ENCODE results near the gene DNAJC5.

The DNAJC5 gene

GRCh38 chr20:63950701-63951397 is 55.9 kb downstream of the DNAJC5 start:
- Histone ChIP-seq H3K9ac (ENCODE audit: low read depth, low read length) (peak overlapping the region; percentile 26), H3K9me3 (ENCODE audit: control insufficient read depth, insufficient read depth, low read length) (no peaks in the 10 kb centered on the region), H3K4me3 (ENCODE audit: low read depth, low read length) (no peak overlapping the region), H3K4me1 (ENCODE audit: control insufficient read depth, insufficient read depth, low read length) (peaks cover 13% of the 10 kb centered on the region), H3K36me3 (ENCODE audit: control insufficient read depth, insufficient read depth, low read length) (peaks cover 5% of the 10 kb centered on the region), H3K27me3 (ENCODE audit: control insufficient read depth, insufficient read depth, low read length) (no peaks in the 10 kb centered on the region)

GRCh38 chr20:63951398-63952209 is 56.7 kb downstream of the DNAJC5 start:
- Histone ChIP-seq H3K36me3 (ENCODE audit: control insufficient read depth, insufficient read depth, low read length) (peaks cover 6% of the 10 kb centered on the region), H3K4me3 (ENCODE audit: low read depth, low read length) (no peak overlapping the region), H3K9me3 (ENCODE audit: control insufficient read depth, insufficient read depth, low read length) (no peaks in the 10 kb centered on the region), H3K9ac (ENCODE audit: low read depth, low read length) (no peak overlapping the region), H3K4me1 (ENCODE audit: control insufficient read depth, insufficient read depth, low read length) (peaks cover 13% of the 10 kb centered on the region), H3K27me3 (ENCODE audit: control insufficient read depth, insufficient read depth, low read length) (no peaks in the 10 kb centered on the region)

GRCh38 chr20:63952210-63952535 is 57.2 kb downstream of the DNAJC5 start:
- Histone ChIP-seq H3K4me3 (ENCODE audit: low read depth, low read length) (no peak overlapping the region), H3K4me1 (ENCODE audit: control insufficient read depth, insufficient read depth, low read length) (peaks cover 13% of the 10 kb centered on the region), H3K36me3 (ENCODE audit: control insufficient read depth, insufficient read depth, low read length) (peaks cover 6% of the 10 kb centered on the region), H3K27me3 (ENCODE audit: control insufficient read depth, insufficient read depth, low read length) (no peaks in the 10 kb centered on the region), H3K9me3 (ENCODE audit: control insufficient read depth, insufficient read depth, low read length) (no peaks in the 10 kb centered on the region), H3K9ac (ENCODE audit: low read depth, low read length) (no peak overlapping the region)

DNA sequence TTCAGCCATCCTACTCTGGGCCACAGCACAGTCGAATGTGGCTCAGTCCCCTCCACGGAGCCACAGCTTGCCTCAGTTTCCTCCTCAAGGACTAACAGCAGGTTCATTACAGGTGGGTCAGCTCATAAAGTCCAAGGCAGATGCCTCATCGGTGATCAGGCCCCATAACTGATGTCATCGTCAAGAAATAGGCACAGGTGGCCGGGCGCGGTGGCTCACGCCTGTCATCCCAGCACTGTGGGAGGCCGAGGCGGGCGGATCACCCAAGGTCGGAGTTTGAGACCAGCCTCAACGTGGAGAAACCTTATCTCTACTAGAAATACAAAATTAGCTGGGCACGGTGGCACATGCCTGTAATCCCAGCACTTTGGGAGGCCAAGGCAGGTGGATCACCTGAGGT is 57.8 kb downstream of the DNAJC5 start:
- H3K4me1 ChIP-seq (ENCODE audit: control insufficient read depth, insufficient read depth, low read length), result peaks cover 13% of the 10 kb centered on the region
- H3K9me3 ChIP-seq (ENCODE audit: control insufficient read depth, insufficient read depth, low read length), result no peaks in the 10 kb centered on the region
- H3K9ac ChIP-seq (ENCODE audit: low read depth, low read length), result no peak overlapping the region
- no peak overlapping the region for H3K4me3 ChIP-seq (ENCODE audit: low read depth, low read length)
- H3K36me3 ChIP-seq (ENCODE audit: control insufficient read depth, insufficient read depth, low read length), result peaks cover 6% of the 10 kb centered on the region
- H3K27me3 ChIP-seq (ENCODE audit: control insufficient read depth, insufficient read depth, low read length), result no peaks in the 10 kb centered on the region

DNA sequence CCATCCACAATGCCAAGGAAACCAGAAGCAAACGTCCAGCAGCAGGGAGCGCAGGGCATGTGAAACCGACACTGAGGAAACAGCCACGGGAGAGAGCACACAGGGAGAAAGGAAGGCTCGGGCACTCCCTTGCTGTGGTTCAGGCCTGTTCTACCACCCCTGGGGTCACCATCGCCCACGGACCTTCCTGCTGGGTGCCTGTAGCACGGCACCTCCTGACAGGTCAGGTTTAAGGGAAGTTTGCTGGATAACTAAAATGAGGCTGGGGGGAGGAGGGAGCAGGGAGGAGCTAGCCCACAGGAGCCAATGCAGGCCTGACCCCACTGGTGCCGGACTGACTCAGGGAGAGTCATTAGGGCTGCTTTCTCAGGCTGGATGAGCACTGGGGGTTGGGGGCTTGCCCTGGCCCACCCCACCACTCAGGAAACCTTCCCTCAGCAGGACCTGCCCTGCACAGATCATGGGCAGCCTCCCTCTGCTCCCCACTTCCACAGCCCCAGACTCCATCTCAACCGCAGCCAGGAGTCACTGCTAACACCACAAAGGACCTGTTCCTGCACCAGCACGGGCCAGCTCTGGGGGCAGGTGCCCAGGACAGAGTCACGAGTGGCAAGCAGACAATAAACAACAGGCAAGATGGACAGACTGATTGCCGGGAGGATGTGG is 59.0 kb downstream of the DNAJC5 start:
- Histone ChIP-seq H3K27me3 (ENCODE audit: control insufficient read depth, insufficient read depth, low read length) (no peaks in the 10 kb centered on the region), H3K9ac (ENCODE audit: low read depth, low read length) (no peak overlapping the region), H3K9me3 (ENCODE audit: control insufficient read depth, insufficient read depth, low read length) (no peaks in the 10 kb centered on the region), H3K4me1 (ENCODE audit: control insufficient read depth, insufficient read depth, low read length) (peaks cover 15% of the 10 kb centered on the region), H3K36me3 (ENCODE audit: control insufficient read depth, insufficient read depth, low read length) (peaks cover 6% of the 10 kb centered on the region), H3K4me3 (ENCODE audit: low read depth, low read length) (no peak overlapping the region)

DNA sequence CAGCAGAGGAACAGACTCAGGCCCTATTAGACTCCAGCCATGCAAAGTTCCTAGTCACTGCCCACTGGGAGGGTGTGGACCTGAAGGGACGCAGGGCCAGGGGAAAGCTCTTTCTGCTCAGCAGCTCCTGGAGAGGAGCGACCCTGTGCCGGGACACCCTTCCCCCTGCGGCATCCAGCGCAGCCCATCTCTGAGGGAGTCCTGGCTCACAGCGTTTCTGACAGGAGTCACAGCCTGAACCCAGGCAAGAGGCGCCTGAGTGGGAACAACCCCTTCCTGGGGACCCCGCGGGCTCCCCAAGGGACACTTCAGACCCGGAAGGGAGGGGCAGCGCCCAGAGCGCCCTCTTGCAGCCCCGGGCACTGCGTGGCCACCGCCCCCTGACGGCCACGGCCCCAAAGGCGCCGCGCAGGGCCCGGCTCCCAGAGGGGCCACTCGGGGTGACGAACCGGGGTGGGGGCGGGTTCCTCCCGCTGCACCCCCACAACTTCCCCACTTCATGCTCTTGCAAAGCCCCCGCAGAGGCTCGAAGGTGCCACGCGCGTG is 60.4 kb downstream of the DNAJC5 start:
- Histone ChIP-seq H3K4me1 (ENCODE audit: control insufficient read depth, insufficient read depth, low read length) (peaks cover 12% of the 10 kb centered on the region), H3K36me3 (ENCODE audit: control insufficient read depth, insufficient read depth, low read length) (peaks cover 15% of the 10 kb centered on the region), H3K9me3 (ENCODE audit: control insufficient read depth, insufficient read depth, low read length) (no peaks in the 10 kb centered on the region), H3K4me3 (ENCODE audit: low read depth, low read length) (peak overlapping the region; percentile 89), H3K9ac (ENCODE audit: low read depth, low read length) (peak overlapping the region; percentile 85), H3K27me3 (ENCODE audit: control insufficient read depth, insufficient read depth, low read length) (no peaks in the 10 kb centered on the region)

- Histone ChIP-seq H3K4me3 (ENCODE audit: low read depth, low read length) (peak within 1 kb of the TSS; percentile 89), H3K9ac (ENCODE audit: low read depth, low read length) (peak within 1 kb of the TSS; percentile 85), H3K36me3 (ENCODE audit: control insufficient read depth, insufficient read depth, low read length) (peaks cover 15% of the 10 kb centered on the region), H3K27me3 (ENCODE audit: control insufficient read depth, insufficient read depth, low read length) (no peaks in the 10 kb centered on the region), H3K9me3 (ENCODE audit: control insufficient read depth, insufficient read depth, low read length) (no peaks in the 10 kb centered on the region), H3K4me1 (ENCODE audit: control insufficient read depth, insufficient read depth, low read length) (peaks cover 12% of the 10 kb centered on the region)
Measured at GRCh38 chr20:63955827-63956663, 61.1 kb downstream of the DNAJC5 start, which contains the start of gene UCKL1. Gene UCKL1 (minus strand): TSS chr20:63956416. CDS start chr20:63956372, 44 bp downstream.

DNA sequence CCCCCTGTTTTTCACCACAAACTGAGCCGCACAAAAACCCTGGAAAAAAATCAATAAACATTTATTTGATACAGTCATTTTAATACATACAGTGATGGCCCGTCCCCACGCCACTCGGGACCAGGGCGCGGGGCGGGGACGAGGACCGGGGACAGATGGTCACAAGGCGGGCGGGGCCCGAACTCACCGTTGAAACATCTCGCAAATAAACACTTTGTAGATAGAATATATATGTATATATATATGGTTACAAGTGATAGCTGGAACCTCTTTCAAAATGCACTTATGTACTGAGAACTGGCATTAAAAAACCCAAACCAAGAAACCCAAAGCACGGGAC is 61.7 kb downstream of the DNAJC5 start:
- Histone ChIP-seq H3K4me1 (ENCODE audit: control insufficient read depth, insufficient read depth, low read length) (peaks cover 12% of the 10 kb centered on the region), H3K36me3 (ENCODE audit: control insufficient read depth, insufficient read depth, low read length) (peaks cover 16% of the 10 kb centered on the region), H3K9ac (ENCODE audit: low read depth, low read length) (peak overlapping the region; percentile 60), H3K9me3 (ENCODE audit: control insufficient read depth, insufficient read depth, low read length) (no peaks in the 10 kb centered on the region), H3K4me3 (ENCODE audit: low read depth, low read length) (peak overlapping the region; percentile 64), H3K27me3 (ENCODE audit: control insufficient read depth, insufficient read depth, low read length) (no peaks in the 10 kb centered on the region)

GRCh38 chr20:63957004-63957689 is 62.2 kb downstream of the DNAJC5 start:
- peak overlapping the region; percentile 60 for H3K9ac ChIP-seq (ENCODE audit: low read depth, low read length)
- no peaks in the 10 kb centered on the region for H3K9me3 ChIP-seq (ENCODE audit: control insufficient read depth, insufficient read depth, low read length)
- H3K4me3 ChIP-seq (ENCODE audit: low read depth, low read length), result peak overlapping the region; percentile 64
- H3K36me3 ChIP-seq (ENCODE audit: control insufficient read depth, insufficient read depth, low read length), result peaks cover 21% of the 10 kb centered on the region
- H3K27me3 ChIP-seq (ENCODE audit: control insufficient read depth, insufficient read depth, low read length), result no peaks in the 10 kb centered on the region
- H3K4me1 ChIP-seq (ENCODE audit: control insufficient read depth, insufficient read depth, low read length), result peaks cover 12% of the 10 kb centered on the region

DNA sequence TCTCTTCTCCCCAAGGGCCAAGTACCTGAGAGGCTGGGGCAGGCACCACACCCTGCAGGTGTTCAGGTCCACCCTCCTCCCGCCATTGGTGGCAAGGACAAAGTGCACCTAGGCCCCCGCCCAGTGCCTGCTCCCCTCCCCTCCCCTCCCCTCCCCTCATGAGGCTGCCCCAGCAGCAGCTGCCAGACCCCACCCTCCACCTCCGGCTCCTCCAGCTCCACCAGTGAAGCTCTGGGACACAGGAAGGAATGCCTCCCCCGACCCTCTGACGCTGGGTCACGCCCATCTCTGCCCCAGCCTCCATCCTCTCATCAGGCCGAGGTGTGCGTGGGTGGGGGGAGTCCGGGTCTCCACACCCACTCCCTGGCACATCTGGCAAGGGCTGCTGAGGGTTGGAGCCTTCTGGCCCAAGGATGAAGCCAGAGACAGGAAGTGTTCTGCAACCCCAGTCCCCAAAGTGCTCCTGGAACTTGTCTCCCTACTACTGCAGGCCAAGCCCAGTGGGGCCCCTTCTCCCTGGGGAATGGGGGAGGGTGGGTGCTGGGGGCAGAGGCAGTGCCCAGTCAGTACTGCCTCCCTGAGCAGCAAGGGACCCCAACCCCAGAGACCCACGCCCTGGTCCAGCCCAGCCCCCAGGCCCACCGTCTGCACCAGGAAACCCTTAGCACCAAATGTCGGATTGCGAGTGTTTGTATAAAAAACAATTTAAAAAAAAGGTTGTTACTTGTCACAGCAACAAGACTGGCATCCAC is 62.9 kb downstream of the DNAJC5 start:
- Histone ChIP-seq H3K27me3 (ENCODE audit: control insufficient read depth, insufficient read depth, low read length) (no peaks in the 10 kb centered on the region), H3K9me3 (ENCODE audit: control insufficient read depth, insufficient read depth, low read length) (no peaks in the 10 kb centered on the region), H3K4me1 (ENCODE audit: control insufficient read depth, insufficient read depth, low read length) (peaks cover 12% of the 10 kb centered on the region), H3K4me3 (ENCODE audit: low read depth, low read length) (peak overlapping the region; percentile 64), H3K9ac (ENCODE audit: low read depth, low read length) (no peak overlapping the region), H3K36me3 (ENCODE audit: control insufficient read depth, insufficient read depth, low read length) (peaks cover 28% of the 10 kb centered on the region)
